Activated effector memory CD4-positive, alpha-beta T cell treated with anti-CD3 and anti-CD28 coated beads, Interleukin-2, amount 50 U/mL, for 16 hours (primary cell): Measurements from ENCODE around the gene NDRG2.
"Not testable (repeated sequence)": the region's sequence is repeated elsewhere in the genome, so short reads cannot be mapped to it uniquely, and the experiment has no call there.

ENCODE experiments used
- DNase-seq: peaks from one replicate; pipeline ENCODE4 v3.0.0-alpha.2; 2020

NDRG2 gene

GRCh38 chr14:21003788-21004346 is 21.0 kb downstream of the NDRG2 start:
- no peak for DNase-seq

GRCh38 chr14:21001218-21001617 is 23.6 kb downstream of the NDRG2 start:
- DNase-seq: no peak

- no peak for DNase-seq
Observed at GRCh38 chr14:20999591-20999990, 25.3 kb downstream of the NDRG2 start.

GRCh38 chr14:20998674-20999366 is 26.0 kb downstream of the NDRG2 start, which contains the start of gene SLC39A2:
Gene SLC39A2 (plus strand): TSS chr14:20999293. CDS start chr14:20999447, 154 bp downstream.
- DNase-seq: no peak

- DNase-seq: no peak
Observed at GRCh38 chr14:20998139-20998538, 26.7 kb downstream of the NDRG2 start.

GRCh38 chr14:20997564-20997963 is 27.3 kb downstream of the NDRG2 start:
- no peak for DNase-seq

- no peak for DNase-seq
Observed at GRCh38 chr14:20997115-20997514, 27.7 kb downstream of the NDRG2 start.

- no peak for DNase-seq
Observed at GRCh38 chr14:20996521-20996920, 28.3 kb downstream of the NDRG2 start.

- DNase-seq: peak; percentile 94
Observed at GRCh38 chr14:20989787-20990600, 34.9 kb downstream of the NDRG2 start, which contains the start of gene METTL17. Gene METTL17 (plus strand): TSS chr14:20989980. CDS start chr14:20990003, 23 bp downstream.

- no peak for DNase-seq
Observed at GRCh38 chr14:20989471-20989786, 35.4 kb downstream of the NDRG2 start.

GRCh38 chr14:20988717-20989470 is 36.0 kb downstream of the NDRG2 start:
- no peak for DNase-seq

GRCh38 chr14:20986811-20987210 is 38.0 kb downstream of the NDRG2 start:
- no peak for DNase-seq

GRCh38 chr14:20985650-20986049 is 39.2 kb downstream of the NDRG2 start:
- DNase-seq: not testable (repeated sequence)

GRCh38 chr14:20982646-20983369 is 42.1 kb downstream of the NDRG2 start:
- DNase-seq: no peak

GRCh38 chr14:20980906-20981305 is 44.0 kb downstream of the NDRG2 start:
- DNase-seq: no peak

GRCh38 chr14:20978687-20979086 is 46.2 kb downstream of the NDRG2 start:
- DNase-seq: no peak

- no peak for DNase-seq
Observed at GRCh38 chr14:20976291-20976690, 48.6 kb downstream of the NDRG2 start.

GRCh38 chr14:20973501-20973900 is 51.4 kb downstream of the NDRG2 start:
- DNase-seq: no peak

GRCh38 chr14:20971705-20972021 is 53.2 kb downstream of the NDRG2 start:
- DNase-seq: no peak

GRCh38 chr14:20970983-20971704 is 53.7 kb downstream of the NDRG2 start:
- DNase-seq: peak; percentile 92

GRCh38 chr14:20970647-20970982 is 54.2 kb downstream of the NDRG2 start:
- no peak for DNase-seq

GRCh38 chr14:20969336-20969735 is 55.5 kb downstream of the NDRG2 start:
- no peak for DNase-seq
